GM12878 (cell line): ENCODE data around the gene SANBR. TPM values are rescaled to one million over a fixed set of nuclear protein-coding genes. Genes with fewer than 3 reads are reported as not detected.

ENCODE experiments used
- CBFB ChIP-seq: IDR thresholded peaks from 2 replicates; pipeline ENCODE4 v1.6.1; 2016; ENCODE audit warnings: antibody characterized with exemption, low read depth
- CBX3 ChIP-seq: fragments of 200-600 bp; sonication (generic); IDR thresholded peaks from 2 replicates; pipeline ENCODE4 v1.6.1; 2016; ENCODE audit warnings: low read depth, borderline replicate concordance
- EGR1 ChIP-seq, 2 experiments: IDR thresholded peaks; 1 replicate in 1 of 2; 2 replicates in 1 of 2; pipeline ENCODE4 v1.6.1; 2011 to 2012; ENCODE audit warnings: low read depth in 2 of 2, low read length in 2 of 2, borderline replicate concordance in 1 of 2, mild to moderate bottlenecking in 1 of 2, moderate library complexity in 1 of 2
- FOS ChIP-seq: IDR thresholded peaks from 3 replicates; pipeline ENCODE4 v1.6.1; 2011; ENCODE audit warnings: borderline replicate concordance; ENCODE audit not compliant: insufficient read length; ENCODE audit errors: extremely low read depth
- IKZF2 ChIP-seq, 2 experiments: fragments of 450-650 bp; IDR thresholded peaks; 2 replicates each; pipeline ENCODE4 v1.6.1; 2017; ENCODE audit warnings: mild to moderate bottlenecking in 2 of 2, moderate library complexity in 2 of 2
- IRF3 ChIP-seq: fragments of 450-650 bp; IDR thresholded peaks from 2 replicates; pipeline ENCODE4 v1.6.1; 2014; ENCODE audit warnings: mild to moderate bottlenecking
- JUNB ChIP-seq: IDR thresholded peaks from 2 replicates; pipeline ENCODE4 v1.6.1; 2016; ENCODE audit warnings: antibody characterized with exemption, mild to moderate bottlenecking
- MEF2B ChIP-seq: fragments of 450-650 bp; IDR thresholded peaks from 2 replicates; pipeline ENCODE4 v1.6.1; 2018; ENCODE audit warnings: mild to moderate bottlenecking, moderate library complexity; ENCODE audit not compliant: partially characterized antibody, poor library complexity, severe bottlenecking
- MYB ChIP-seq: fragments of 150-350 bp; IDR thresholded peaks from 2 replicates; pipeline ENCODE4 v1.6.1; 2014; ENCODE audit warnings: mild to moderate bottlenecking, low read depth, low read length, borderline replicate concordance
- NFIC ChIP-seq: IDR thresholded peaks from 2 replicates; pipeline ENCODE4 v1.6.1; 2012; ENCODE audit warnings: low read depth, mild to moderate bottlenecking, inconsistent platforms, low read length, moderate library complexity
- POLR2AphosphoS5 ChIP-seq: IDR thresholded peaks from 2 replicates; pipeline ENCODE4 v1.6.1; 2011; ENCODE audit warnings: mild to moderate bottlenecking, low read length, inconsistent platforms
- POU2F2 ChIP-seq: IDR thresholded peaks from 3 replicates; pipeline ENCODE4 v1.6.1; 2011; ENCODE audit warnings: low read depth, mild to moderate bottlenecking, low read length, borderline replicate concordance
- SMAD1 ChIP-seq: fragments of 450-650 bp; IDR thresholded peaks from 2 replicates; pipeline ENCODE4 v1.6.1; 2018; ENCODE audit warnings: mild to moderate bottlenecking, low read depth; ENCODE audit not compliant: partially characterized antibody
- STAT3 ChIP-seq: IDR thresholded peaks from 2 replicates; pipeline ENCODE4 v1.6.1; 2011; ENCODE audit warnings: low read depth, low read length, improper control_type of control experiment
- ZSCAN29 ChIP-seq: fragments of 450-650 bp; IDR thresholded peaks from 2 replicates; pipeline ENCODE4 v1.6.1; 2017; ENCODE audit warnings: mild to moderate bottlenecking, moderate library complexity
- polyA plus RNA-seq, 11 experiments: library from polyadenylated mRNA; depleted of rRNA in 4 of 11; unstranded in 6 of 11; stranded (reverse) in 5 of 11; fragments of >200 nt; fragmentation: Nextera tagmentation in 4 of 11; fragmentation: Illumina TruSeq in 1 of 11; extraction: Ambion mirVana in 4 of 11; extraction: Trizol in 1 of 11; gene quantifications; 1 replicate in 1 of 11; 2 replicates in 10 of 11; pipeline versions ENCODE4 v1.2.1 to v1.2.3, GENCODE V29; 2011 to 2016; ENCODE audit warnings: inconsistent platforms in 2 of 11, missing spikeins in 2 of 11, low read depth in 1 of 11
- total RNA-seq, 4 experiments: library from RNA; depleted of rRNA in 3 of 4; stranded (reverse); fragments of >200 nt in 3 of 4; fragmentation: Illumina TruSeq in 1 of 4; extraction: Trizol in 1 of 4; gene quantifications; 2 replicates each; pipeline versions ENCODE4 v1.2.1 to v1.2.3, GENCODE V29; 2013 to 2021
- TF ChIP-seq, protein P1 (sequence below): IDR thresholded peaks from 2 replicates; pipeline ENCODE4 v1.6.1; 2012; ENCODE audit warnings: improper control_type of control experiment, low read depth, low read length; ENCODE audit not compliant: insufficient replicate concordance
- TF ChIP-seq, protein P2 (sequence below): IDR thresholded peaks from 2 replicates; pipeline ENCODE4 v1.6.1; 2011; ENCODE audit warnings: borderline replicate concordance, low read depth, mild to moderate bottlenecking, moderate library complexity, low read length; ENCODE audit not compliant: insufficient read depth, poor library complexity, severe bottlenecking
- TF ChIP-seq, protein P3 (sequence below): fragments of 450-650 bp; IDR thresholded peaks from 2 replicates; pipeline ENCODE4 v1.6.1; 2017; ENCODE audit warnings: borderline replicate concordance
- TF ChIP-seq, protein P4 (sequence below): IDR thresholded peaks from 2 replicates; pipeline ENCODE4 v1.6.1; 2011; ENCODE audit warnings: low read depth, mild to moderate bottlenecking, low read length, moderate library complexity, borderline replicate concordance; ENCODE audit errors: extremely low read depth

Gene SANBR
- total and polyA plus RNA-seq, 10 of the 15 experiments (the other 5 are each of a cell fraction or from before 2014, with no cell fraction given) = 2.2 to 11.0 (median 7.0) TPM

DNA sequence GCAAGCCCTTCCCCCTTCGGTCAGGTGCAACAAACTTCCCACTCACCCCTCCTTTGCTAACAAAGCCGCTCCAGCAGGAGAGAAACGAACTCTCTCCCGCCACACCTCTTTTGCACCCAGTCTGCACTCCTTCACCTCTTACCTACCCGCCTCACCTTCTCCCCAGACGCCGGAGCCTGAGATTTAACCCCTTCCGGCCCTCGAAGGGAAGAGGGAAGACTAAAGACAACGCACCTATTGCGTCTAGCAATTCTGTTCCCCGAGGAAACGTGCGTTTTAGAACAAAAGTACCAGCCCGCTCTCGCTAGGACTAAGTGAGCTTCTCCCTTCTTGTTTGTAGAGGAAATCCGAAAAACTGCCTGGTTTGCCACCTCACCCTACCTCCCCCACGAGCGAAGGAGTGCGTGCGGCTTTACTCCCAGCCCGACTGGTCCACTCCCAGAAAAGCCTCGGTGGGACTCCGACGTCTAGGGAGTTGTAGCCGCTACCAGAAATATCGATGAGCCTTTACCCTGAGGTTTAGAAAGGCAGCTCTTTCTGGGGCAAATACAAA is 48.6 kb upstream of the SANBR start (continued):
- TF ChIP-seq, protein P1, sequence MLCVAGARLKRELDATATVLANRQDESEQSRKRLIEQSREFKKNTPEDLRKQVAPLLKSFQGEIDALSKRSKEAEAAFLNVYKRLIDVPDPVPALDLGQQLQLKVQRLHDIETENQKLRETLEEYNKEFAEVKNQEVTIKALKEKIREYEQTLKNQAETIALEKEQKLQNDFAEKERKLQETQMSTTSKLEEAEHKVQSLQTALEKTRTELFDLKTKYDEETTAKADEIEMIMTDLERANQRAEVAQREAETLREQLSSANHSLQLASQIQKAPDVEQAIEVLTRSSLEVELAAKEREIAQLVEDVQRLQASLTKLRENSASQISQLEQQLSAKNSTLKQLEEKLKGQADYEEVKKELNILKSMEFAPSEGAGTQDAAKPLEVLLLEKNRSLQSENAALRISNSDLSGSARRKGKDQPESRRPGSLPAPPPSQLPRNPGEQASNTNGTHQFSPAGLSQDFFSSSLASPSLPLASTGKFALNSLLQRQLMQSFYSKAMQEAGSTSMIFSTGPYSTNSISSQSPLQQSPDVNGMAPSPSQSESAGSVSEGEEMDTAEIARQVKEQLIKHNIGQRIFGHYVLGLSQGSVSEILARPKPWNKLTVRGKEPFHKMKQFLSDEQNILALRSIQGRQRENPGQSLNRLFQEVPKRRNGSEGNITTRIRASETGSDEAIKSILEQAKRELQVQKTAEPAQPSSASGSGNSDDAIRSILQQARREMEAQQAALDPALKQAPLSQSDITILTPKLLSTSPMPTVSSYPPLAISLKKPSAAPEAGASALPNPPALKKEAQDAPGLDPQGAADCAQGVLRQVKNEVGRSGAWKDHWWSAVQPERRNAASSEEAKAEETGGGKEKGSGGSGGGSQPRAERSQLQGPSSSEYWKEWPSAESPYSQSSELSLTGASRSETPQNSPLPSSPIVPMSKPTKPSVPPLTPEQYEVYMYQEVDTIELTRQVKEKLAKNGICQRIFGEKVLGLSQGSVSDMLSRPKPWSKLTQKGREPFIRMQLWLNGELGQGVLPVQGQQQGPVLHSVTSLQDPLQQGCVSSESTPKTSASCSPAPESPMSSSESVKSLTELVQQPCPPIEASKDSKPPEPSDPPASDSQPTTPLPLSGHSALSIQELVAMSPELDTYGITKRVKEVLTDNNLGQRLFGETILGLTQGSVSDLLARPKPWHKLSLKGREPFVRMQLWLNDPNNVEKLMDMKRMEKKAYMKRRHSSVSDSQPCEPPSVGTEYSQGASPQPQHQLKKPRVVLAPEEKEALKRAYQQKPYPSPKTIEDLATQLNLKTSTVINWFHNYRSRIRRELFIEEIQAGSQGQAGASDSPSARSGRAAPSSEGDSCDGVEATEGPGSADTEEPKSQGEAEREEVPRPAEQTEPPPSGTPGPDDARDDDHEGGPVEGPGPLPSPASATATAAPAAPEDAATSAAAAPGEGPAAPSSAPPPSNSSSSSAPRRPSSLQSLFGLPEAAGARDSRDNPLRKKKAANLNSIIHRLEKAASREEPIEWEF = no peak
- TF ChIP-seq POLR2AphosphoS5 = peak; percentile 67
- no peak for TF ChIP-seq STAT3
- peak; percentile 51 to 58; a peak in 3 of 4 replicates for TF ChIP-seq IKZF2 (IDR thresholded peaks at IDR 0.05)
- TF ChIP-seq, protein P2, sequence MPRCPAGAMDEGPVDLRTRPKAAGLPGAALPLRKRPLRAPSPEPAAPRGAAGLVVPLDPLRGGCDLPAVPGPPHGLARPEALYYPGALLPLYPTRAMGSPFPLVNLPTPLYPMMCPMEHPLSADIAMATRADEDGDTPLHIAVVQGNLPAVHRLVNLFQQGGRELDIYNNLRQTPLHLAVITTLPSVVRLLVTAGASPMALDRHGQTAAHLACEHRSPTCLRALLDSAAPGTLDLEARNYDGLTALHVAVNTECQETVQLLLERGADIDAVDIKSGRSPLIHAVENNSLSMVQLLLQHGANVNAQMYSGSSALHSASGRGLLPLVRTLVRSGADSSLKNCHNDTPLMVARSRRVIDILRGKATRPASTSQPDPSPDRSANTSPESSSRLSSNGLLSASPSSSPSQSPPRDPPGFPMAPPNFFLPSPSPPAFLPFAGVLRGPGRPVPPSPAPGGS = no peak
- peak; percentile 61 for TF ChIP-seq CBFB
- TF ChIP-seq EGR1 (IDR thresholded peaks at IDR 0.05; ENCODE audit: borderline replicate concordance in 1 of 2, low read depth in 2 of 2, low read length in 2 of 2) = no peak
- TF ChIP-seq FOS = no peak
- no peak; the same call in 1 of the 2 replicates for TF ChIP-seq JUNB
- TF ChIP-seq MEF2B = peak; percentile 59
- TF ChIP-seq IRF3 = no peak
- no peak for TF ChIP-seq MYB
- peak; percentile 70; the same call in 1 of the 2 replicates for TF ChIP-seq NFIC
- TF ChIP-seq ZSCAN29 = no peak
- peak; percentile 71; the same call in 2 of the 3 replicates for TF ChIP-seq POU2F2
- TF ChIP-seq, protein P3, sequence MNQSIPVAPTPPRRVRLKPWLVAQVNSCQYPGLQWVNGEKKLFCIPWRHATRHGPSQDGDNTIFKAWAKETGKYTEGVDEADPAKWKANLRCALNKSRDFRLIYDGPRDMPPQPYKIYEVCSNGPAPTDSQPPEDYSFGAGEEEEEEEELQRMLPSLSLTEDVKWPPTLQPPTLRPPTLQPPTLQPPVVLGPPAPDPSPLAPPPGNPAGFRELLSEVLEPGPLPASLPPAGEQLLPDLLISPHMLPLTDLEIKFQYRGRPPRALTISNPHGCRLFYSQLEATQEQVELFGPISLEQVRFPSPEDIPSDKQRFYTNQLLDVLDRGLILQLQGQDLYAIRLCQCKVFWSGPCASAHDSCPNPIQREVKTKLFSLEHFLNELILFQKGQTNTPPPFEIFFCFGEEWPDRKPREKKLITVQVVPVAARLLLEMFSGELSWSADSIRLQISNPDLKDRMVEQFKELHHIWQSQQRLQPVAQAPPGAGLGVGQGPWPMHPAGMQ = no peak
- TF ChIP-seq CBX3 = no peak
- TF ChIP-seq SMAD1 = peak; percentile 66
- TF ChIP-seq, protein P4, sequence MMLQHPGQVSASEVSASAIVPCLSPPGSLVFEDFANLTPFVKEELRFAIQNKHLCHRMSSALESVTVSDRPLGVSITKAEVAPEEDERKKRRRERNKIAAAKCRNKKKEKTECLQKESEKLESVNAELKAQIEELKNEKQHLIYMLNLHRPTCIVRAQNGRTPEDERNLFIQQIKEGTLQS = no peak
